Limb (tissue), 2 donors: ENCODE measurements around the gene ABCC12.

Experiments
- DNase-seq, 2 donors: peaks; one replicate each; pipeline ENCODE4 v3.0.0-alpha.2; 2016; ENCODE audit errors: extremely low spot score in 2 of 2

The ABCC12 gene

GRCh38 chr16:48165961-48166578 is 10.3 kb upstream of the ABCC12 start:
- DNase-seq = no peak

DNA sequence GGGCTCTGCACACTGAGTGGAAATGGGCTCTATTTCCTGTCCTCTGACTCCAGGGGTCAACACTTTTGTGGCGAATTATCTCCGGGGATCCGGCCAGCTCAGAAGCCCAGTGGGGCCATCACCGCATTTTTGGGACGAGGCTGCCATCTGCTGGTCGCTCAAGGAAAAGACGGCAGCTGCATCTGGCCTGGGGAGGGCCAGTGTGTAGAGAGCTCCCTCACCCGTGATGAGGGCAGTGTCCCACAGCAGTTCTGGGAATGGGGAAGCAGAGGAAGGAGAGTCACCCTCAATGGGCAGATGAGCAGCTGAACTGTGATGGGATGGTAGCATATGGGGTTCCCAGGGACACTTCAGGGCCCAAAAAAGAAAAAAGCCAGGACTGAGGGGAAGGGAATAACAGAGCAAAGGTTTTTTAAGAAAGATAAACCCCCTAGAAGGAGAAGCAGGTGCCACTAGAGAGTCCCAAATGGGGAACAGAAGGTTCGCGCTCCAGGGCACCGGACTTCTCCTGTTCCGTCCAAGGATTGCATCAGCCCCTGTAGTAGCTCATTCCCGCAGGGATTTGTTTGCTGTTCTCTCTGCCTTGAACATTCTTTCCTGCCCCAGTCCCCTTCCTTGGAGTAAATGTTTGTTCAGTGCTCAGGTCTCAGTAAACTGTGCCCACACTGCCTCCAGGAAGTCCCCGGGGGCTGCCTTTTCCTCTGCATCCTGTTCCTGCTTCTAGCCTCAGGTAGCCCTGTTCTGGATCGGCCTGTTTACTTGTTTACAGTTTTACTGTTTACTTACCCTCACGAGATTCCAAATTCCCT is 9.3 kb upstream of the ABCC12 start:
- peak; percentile 53 to 81 for DNase-seq

DNA sequence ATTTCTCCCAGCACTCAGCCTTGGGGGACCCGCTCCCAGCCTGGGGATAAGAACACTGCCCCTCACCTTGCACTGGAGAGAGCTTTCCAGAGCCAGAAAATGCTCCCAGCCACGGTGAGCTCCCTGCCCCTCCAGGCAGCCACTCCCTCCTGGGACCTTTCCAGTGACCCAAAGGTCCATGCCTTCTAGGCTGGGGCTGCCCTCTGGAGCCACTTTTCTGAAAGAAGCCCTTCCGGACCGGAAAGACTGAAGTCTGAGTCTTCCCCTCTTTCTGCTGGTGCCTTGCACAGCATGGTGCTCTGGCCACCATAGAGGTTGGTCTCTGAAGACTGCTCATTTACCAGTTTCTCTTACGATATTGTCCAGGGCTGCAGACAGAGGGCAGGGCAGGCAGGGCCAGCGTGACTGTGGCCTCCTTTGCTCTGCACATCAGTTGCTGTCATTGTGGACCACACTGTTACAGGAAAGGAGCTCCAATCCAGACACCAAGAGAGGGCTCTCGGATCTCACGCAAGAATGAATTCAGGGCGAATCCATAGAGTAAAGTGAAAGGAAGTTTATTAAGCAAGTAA is 7.1 kb upstream of the ABCC12 start:
- DNase-seq = no peak

DNA sequence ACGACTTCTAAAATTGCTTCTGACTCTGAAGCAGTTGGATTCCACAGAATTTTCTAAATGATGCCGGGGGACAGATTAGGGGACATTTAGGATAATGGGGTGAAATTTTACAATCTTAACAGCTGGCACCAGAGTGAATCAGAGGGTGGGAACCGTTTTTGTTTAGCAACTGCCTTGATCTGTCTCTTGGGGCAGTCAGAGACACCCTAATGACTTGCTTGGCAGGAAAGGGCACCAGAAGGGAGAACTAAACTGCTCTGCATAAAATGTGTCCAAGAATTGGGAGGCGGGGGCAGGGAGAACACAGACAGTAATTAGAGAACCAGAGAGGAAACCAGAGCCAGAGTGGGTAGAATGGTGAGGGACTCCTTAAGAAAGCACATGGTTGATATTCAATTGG is 6.1 kb upstream of the ABCC12 start:
- no peak for DNase-seq

- DNase-seq = no peak
Measured at GRCh38 chr16:48160575-48160974, 4.8 kb upstream of the ABCC12 start.

GRCh38 chr16:48158296-48158695 is 2.5 kb upstream of the ABCC12 start:
- DNase-seq = no peak

GRCh38 chr16:48157794-48158193 is 2.0 kb upstream of the ABCC12 start:
- no peak for DNase-seq

DNA sequence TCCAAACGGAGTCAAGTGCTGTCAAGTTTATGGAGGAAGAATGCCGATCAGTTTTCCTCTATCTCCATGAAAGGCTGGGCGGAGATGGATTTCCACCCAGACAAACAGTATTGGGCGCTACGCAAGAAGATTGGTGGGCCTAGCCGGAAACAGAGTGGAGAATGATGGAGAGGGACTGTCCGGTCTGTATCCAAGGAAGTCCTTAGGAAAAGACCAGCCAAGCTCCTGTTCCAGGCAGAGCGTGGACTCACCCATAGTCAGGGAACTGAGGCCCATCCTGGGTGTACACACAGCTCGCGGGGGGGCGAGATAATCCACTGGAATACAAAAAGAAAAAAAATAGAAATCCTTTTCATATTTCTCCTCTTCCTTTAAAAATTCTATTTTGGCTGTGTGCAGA is 1.5 kb upstream of the ABCC12 start:
- no peak for DNase-seq

GRCh38 chr16:48156790-48157209 is 1.0 kb upstream of the ABCC12 start:
- peak; percentile 79 to 93 for DNase-seq

DNA sequence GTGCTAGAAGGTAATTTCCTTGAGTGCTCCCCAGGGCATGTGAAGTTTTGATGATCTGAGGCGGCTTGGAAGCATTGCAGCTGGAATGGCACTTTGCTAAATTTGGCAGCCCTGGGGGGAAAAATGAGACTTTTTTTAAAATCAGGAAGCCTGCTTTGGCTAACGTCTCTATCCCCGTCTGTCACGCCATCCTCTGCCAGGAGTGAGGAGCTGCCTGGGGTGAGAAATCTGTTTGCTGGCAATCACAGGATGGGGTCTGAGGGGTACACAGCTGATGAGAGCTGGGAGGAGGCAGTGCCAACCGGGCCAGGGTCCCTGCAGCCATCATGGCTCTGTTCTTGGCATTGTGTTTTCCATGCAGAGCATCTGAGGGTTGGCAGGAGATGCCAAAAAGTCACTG is 2.0 kb downstream of the ABCC12 start:
- DNase-seq = no peak

- DNase-seq = no peak
Measured at GRCh38 chr16:48152226-48152625, 3.6 kb downstream of the ABCC12 start.

GRCh38 chr16:48150707-48151106 is 5.1 kb downstream of the ABCC12 start:
- no peak for DNase-seq

DNA sequence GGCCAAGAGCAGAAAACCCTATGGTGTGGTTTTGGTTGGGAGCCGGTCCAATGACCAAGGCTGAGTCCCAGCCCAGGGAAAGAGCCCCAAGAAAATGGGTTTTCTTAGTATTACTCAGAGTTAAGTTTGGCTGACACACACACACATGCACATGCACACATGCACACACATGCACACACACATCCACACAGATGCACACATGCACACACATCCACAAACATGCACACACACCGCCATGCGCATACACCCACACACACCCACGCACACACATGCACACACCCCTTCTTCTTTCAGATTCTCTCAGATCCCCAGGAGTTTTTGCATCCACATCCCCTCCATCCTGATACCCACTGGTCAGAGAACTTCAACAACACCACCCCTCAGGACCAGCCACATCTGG is 9.1 kb downstream of the ABCC12 start:
- DNase-seq = no peak

- no peak for DNase-seq
Measured at GRCh38 chr16:48146131-48146530, 9.7 kb downstream of the ABCC12 start.

DNA sequence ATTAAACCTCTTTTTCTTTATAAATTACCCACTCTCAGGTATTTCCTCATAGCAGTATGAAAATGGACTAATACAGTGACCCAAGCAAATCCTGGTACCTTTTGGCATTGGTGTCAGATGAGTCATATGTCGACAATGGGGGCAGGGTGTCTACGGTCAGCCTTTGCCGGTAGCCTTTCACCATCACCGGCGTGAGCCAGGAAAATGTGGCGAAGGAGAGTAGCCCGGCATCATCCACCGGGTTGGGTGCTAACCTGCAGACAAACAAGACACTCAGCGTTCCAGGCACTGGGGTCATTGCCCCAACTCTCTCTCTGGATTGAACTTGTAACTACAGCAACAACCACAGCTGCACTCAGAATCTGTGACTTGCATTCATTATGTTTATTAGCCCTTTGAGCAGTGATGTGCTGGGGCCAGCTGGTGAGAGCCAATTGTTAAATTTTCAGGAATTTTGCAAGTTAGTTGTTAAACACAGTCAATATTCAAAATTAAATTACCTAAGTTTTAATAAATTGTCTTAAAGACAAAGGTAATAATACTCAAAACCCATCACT is 11.9 kb downstream of the ABCC12 start:
- no peak for DNase-seq

GRCh38 chr16:48140821-48141220 is 15.0 kb downstream of the ABCC12 start:
- no peak for DNase-seq

DNA sequence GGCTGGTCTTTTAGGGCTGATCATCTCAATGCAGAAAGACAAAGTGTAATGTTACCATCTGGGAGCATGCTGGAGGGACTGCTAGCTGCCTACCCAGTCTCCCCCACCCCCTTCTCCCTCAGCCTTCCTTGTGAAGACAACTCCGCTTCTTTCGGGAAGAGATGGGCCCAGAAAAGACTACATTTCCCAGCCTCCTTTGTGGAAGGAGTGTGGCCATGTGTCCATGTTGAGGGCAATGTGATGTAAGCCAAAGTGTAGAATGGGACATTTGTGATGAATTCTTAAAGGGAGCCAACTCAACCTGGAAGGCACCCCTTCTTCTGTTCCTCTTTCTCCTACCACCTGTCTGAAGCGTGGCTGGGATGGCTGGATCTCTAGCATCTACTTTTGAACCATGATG is 16.3 kb downstream of the ABCC12 start:
- DNase-seq = no peak

DNA sequence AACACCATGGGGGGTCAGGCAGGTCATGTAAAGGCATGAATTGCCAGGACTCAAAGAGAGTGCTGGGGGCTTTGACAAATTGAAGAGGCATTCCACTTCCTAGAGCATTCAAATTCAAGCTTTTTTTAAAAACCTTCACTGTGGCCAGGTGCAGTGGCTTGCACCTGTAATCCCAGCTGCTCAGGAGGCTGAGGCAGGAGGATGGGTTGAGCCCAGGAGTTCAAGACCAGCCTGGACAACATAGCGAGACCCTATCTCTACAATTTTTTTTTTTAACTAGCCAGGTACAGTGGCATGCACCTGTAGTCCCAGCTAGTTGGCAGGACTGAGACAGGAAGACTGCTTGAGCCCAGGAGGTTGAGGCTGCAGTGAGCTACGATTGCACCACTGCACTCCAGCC is 17.2 kb downstream of the ABCC12 start:
- DNase-seq = no peak

GRCh38 chr16:48137822-48138221 is 18.0 kb downstream of the ABCC12 start:
- no peak for DNase-seq

DNA sequence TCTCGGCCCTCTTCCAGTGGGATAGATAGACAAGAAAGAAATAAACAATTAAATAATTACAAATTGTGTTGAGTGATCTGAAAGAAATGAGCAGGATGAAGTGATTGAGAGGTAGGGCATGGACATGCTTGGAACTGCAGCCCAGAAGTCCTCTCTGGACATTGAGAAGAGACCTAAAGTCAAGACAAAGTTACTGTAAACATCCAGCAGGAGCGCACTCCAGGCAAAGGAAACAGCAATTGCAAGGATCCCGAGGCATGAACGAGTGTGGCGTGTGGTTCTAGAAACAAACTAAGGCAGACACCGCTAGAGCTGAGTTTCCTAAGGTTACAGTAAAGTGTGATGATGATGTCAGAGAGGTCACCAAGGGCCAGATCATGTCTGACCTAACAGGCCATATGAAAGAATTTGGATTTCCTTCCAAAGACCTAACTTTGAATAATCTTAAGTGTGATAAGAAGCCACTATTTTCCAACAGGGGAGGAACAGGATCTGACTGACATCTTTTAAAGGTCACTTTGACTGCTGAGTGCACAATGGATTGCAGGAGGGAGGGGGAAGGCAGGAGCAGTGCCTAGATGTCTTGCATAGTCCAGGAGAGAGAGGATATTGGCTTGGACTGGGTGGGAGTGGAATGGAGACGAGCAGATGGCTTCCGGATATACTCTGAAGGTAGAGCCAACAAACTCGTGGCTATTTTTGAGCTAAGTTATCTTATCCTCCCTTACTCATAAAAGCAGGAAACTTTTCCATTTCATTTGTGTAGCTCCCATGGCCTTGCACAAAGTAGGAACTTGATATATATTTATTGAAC is 19.0 kb downstream of the ABCC12 start:
- no peak for DNase-seq

GRCh38 chr16:48133455-48134211 is 22.2 kb downstream of the ABCC12 start:
- DNase-seq = no peak
